Chondrocyte (in vitro differentiated cells): ENCODE results near the gene CD47. TPM values are rescaled to one million over a fixed set of nuclear protein-coding genes. Genes with fewer than 3 reads are reported as not detected.

ENCODE experiments used
- DNase-seq: peaks from one replicate; pipeline ENCODE4 v3.0.0; 2021; ENCODE audit warnings: mixed read lengths, low spot score
- H3K27ac Mint-ChIP-seq: one replicate; pipeline ENCODE4 v1.8.0; 2021; ENCODE audit warnings: mild to moderate bottlenecking, moderate library complexity, mixed read lengths; ENCODE audit not compliant: unreplicated experiment
- H3K27me3 Mint-ChIP-seq: 2 replicates; pipeline ENCODE4 v1.8.0; 2021; ENCODE audit warnings: low read depth, mixed read lengths
- H3K36me3 Mint-ChIP-seq: 2 replicates; pipeline ENCODE4 v1.8.0; 2021; ENCODE audit warnings: low read depth, mixed read lengths
- H3K4me1 Mint-ChIP-seq: 2 replicates; pipeline ENCODE4 v1.8.0; 2021; ENCODE audit warnings: low read depth, mild to moderate bottlenecking, mixed read lengths
- H3K4me3 Mint-ChIP-seq: one replicate; pipeline ENCODE4 v1.8.0; 2021; ENCODE audit warnings: mild to moderate bottlenecking, moderate library complexity, mixed read lengths; ENCODE audit not compliant: unreplicated experiment
- H3K9me3 Mint-ChIP-seq: 2 replicates; pipeline ENCODE4 v1.8.0; 2021; ENCODE audit warnings: low read depth, mixed read lengths
- CTCF ChIP-seq: fragments of 200-600 bp; sonication (generic); IDR thresholded peaks from 2 replicates; pipeline ENCODE4 v1.5.0; 2021; ENCODE audit warnings: antibody characterized with exemption, mild to moderate bottlenecking, moderate library complexity
- total RNA-seq: library from RNA; stranded (reverse); gene quantifications from 3 replicates; pipeline ENCODE4 v1.2.1, GENCODE V29; 2021

CD47 gene
- total RNA-seq, 1 donor from 2014 or later = 43.1 TPM

GRCh38 chr3:108113975-108114374 is 23.1 kb upstream of the CD47 start:
- Mint-ChIP-seq H3K27ac (no peak overlapping the region), H3K36me3 (no peaks in the 10 kb centered on the region), H3K27me3 (no peaks in the 10 kb centered on the region), H3K4me3 (no peak overlapping the region), H3K9me3 (no peaks in the 10 kb centered on the region), H3K4me1 (no peaks in the 10 kb centered on the region)
- DNase-seq = no peak
- TF ChIP-seq CTCF = no peak

DNA sequence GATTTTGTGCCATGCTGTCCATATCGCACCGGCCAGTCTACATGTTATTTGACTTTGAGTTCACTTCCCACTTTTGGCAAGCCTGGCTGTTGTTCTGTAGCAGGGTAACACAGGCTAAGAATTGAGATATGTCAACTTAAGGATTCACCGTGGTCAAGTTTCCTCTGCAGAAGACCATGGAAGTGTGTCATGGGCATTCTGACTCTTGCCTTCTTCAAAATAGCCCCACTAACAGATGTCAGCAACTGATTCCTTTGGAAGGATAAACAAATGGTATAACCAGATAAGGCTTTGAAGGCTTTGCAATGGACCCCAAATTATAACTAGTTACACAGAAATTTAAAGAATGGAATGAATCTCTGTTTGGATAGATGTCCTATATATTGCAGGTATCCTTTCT is 20.1 kb upstream of the CD47 start:
- H3K27ac Mint-ChIP-seq = no peak overlapping the region
- H3K4me3 Mint-ChIP-seq = no peak overlapping the region
- peaks cover 6% of the 10 kb centered on the region for H3K4me1 Mint-ChIP-seq
- no peaks in the 10 kb centered on the region for H3K9me3 Mint-ChIP-seq
- no peaks in the 10 kb centered on the region for H3K27me3 Mint-ChIP-seq
- DNase-seq = no peak
- no peak for TF ChIP-seq CTCF
- H3K36me3 Mint-ChIP-seq = no peaks in the 10 kb centered on the region

DNA sequence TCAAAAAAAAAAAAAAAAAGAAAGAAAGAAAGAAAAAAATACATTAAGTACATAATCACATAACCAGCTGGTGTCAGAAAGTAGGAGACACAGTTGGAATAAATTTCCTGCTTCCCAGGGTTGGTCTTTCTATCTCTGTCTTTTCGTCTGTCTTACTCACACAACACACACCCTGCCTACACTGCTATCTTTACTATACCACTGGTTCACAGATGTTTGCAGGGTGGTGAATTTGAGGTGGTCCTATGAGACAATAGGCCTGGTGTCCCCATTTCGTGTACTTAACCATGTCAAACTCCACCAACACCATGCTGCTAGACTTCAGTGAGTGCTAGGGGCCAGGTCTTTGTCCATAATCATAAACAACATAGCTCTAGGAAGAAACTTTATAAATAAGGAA is 17.6 kb upstream of the CD47 start:
- TF ChIP-seq CTCF = no peak
- Mint-ChIP-seq H3K27ac (no peak overlapping the region), H3K4me1 (peaks cover 17% of the 10 kb centered on the region), H3K36me3 (no peaks in the 10 kb centered on the region), H3K27me3 (no peaks in the 10 kb centered on the region), H3K4me3 (no peak overlapping the region), H3K9me3 (no peaks in the 10 kb centered on the region)
- no peak for DNase-seq

- no peaks in the 10 kb centered on the region for H3K9me3 Mint-ChIP-seq
- DNase-seq = no peak
- TF ChIP-seq CTCF = no peak
- H3K27me3 Mint-ChIP-seq = no peaks in the 10 kb centered on the region
- peaks cover 17% of the 10 kb centered on the region for H3K4me1 Mint-ChIP-seq
- H3K36me3 Mint-ChIP-seq = no peaks in the 10 kb centered on the region
- no peak overlapping the region for H3K4me3 Mint-ChIP-seq
- H3K27ac Mint-ChIP-seq = no peak overlapping the region
Observed at GRCh38 chr3:108106449-108106848, 15.6 kb upstream of the CD47 start.

DNA sequence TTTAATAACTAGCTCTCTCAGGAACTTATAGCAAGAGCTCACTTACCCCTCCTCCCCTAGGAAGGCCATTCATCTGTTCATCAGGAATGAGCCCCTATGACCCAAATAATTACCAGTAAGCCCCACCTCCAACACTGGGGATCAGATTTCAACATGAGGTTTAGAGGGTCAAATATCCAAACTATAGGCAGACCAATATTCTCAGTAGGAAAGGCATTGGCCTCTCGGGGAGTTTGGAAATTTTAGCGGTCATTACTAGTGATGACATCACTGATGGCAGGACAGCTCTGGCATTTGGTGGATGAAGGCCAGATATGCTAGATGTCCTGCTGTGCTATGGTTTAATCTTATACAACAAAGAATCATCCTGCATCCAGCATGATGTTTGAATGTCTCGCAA is 15.2 kb upstream of the CD47 start:
- DNase-seq = no peak
- no peak for TF ChIP-seq CTCF
- Mint-ChIP-seq H3K4me1 (peaks cover 17% of the 10 kb centered on the region), H3K9me3 (no peaks in the 10 kb centered on the region), H3K27me3 (no peaks in the 10 kb centered on the region), H3K4me3 (no peak overlapping the region), H3K27ac (no peak overlapping the region), H3K36me3 (no peaks in the 10 kb centered on the region)
